Prostate gland (tissue), 2 donors: ENCODE measurements around the gene KRTAP9-7.

Source experiments
- CTCF ChIP-seq, 4 experiments: fragments of 200-600 bp in 2 of 4; fragments of 450-650 bp in 2 of 4; sonication (generic) in 2 of 4; IDR thresholded peaks; 1 replicate in 3 of 4; 2 replicates in 1 of 4; pipeline ENCODE4 v1.5.1; 2016 to 2019; ENCODE audit warnings: antibody characterized with exemption in 4 of 4, mild to moderate bottlenecking in 2 of 4, moderate library complexity in 2 of 4
- POLR2AphosphoS5 ChIP-seq: sonication (generic); formaldehyde crosslinking; IDR thresholded peaks from one replicate; pipeline ENCODE4 v1.6.1; 2017; ENCODE audit warnings: antibody characterized with exemption

GRCh38 chr17:41230094-41230493 is 45.4 kb upstream of the KRTAP9-7 start:
- TF ChIP-seq POLR2AphosphoS5 = no peak
- no peak for TF ChIP-seq CTCF (IDR thresholded peaks at IDR 0.05)
